Prostate gland (tissue), 2 donors: Measurements from ENCODE around the gene ALPG.
"Not testable (repeated sequence)": the region's sequence is repeated elsewhere in the genome, so short reads cannot be mapped to it uniquely, and the experiment has no call there.

Experiments used
- CTCF ChIP-seq, 4 experiments: fragments of 200-600 bp in 2 of 4; fragments of 450-650 bp in 2 of 4; sonication (generic) in 2 of 4; IDR thresholded peaks; 1 replicate in 3 of 4; 2 replicates in 1 of 4; pipeline ENCODE4 v1.5.1; 2016 to 2019; ENCODE audit warnings: antibody characterized with exemption in 4 of 4, mild to moderate bottlenecking in 2 of 4, moderate library complexity in 2 of 4
- POLR2A ChIP-seq: fragments of 450-650 bp; IDR thresholded peaks from one replicate; pipeline ENCODE4 v1.6.1; 2016; ENCODE audit warnings: antibody characterized with exemption, mild to moderate bottlenecking

GRCh38 chr2:232443669-232444408 is 37.2 kb downstream of the ALPG start:
- not testable (repeated sequence) for TF ChIP-seq CTCF (IDR thresholded peaks at IDR 0.05); POLR2A
